HG03354 (cell line): Measurements from ENCODE around the gene MYCBP.

Experiments used
- ATAC-seq: cut with Tn5 transposase; IDR thresholded peaks from one replicate; pipeline ENCODE4 v1.9.1; 2021; ENCODE audit warnings: mild to moderate bottlenecking; ENCODE audit not compliant: unreplicated experiment, poor library complexity, severe bottlenecking

The MYCBP gene

GRCh38 chr1:38831731-38832369, 41.3 kb downstream of the MYCBP start:
- no peak for ATAC-seq

GRCh38 chr1:38829368-38829767, 43.8 kb downstream of the MYCBP start:
- no peak for ATAC-seq

GRCh38 chr1:38827318-38827717, 45.8 kb downstream of the MYCBP start:
- ATAC-seq: no peak

GRCh38 chr1:38826886-38827285, 46.3 kb downstream of the MYCBP start:
- ATAC-seq: no peak

- ATAC-seq: no peak
These were observed 46.9 kb downstream of the MYCBP start for GRCh38 chr1:38826262-38826661.

GRCh38 chr1:38820860-38821259, 52.3 kb downstream of the MYCBP start:
- ATAC-seq: no peak

GRCh38 chr1:38819516-38819915, 53.6 kb downstream of the MYCBP start:
- ATAC-seq: no peak

- ATAC-seq: no peak
These were observed 54.1 kb downstream of the MYCBP start for GRCh38 chr1:38819040-38819439.

GRCh38 chr1:38818175-38818976, 54.8 kb downstream of the MYCBP start:
- ATAC-seq: no peak

- no peak for ATAC-seq
These were observed 55.6 kb downstream of the MYCBP start for GRCh38 chr1:38817267-38818174.

- ATAC-seq: peak; percentile 93
These were observed 57.1 kb downstream of the MYCBP start for GRCh38 chr1:38815903-38816627.

- ATAC-seq: no peak
These were observed 58.1 kb downstream of the MYCBP start for GRCh38 chr1:38814984-38815464.

GRCh38 chr1:38814444-38814983, 58.6 kb downstream of the MYCBP start:
- ATAC-seq: no peak

GRCh38 chr1:38812981-38813380, 60.2 kb downstream of the MYCBP start:
- ATAC-seq: no peak
